HEK293 (cell line): Measurements from ENCODE around the gene ZNF106.
A peak's percentile ranks its signal among the peaks of the same experiment; 100 is the strongest.

Experiments used
- CTCF ChIA-PET: fragments of 350-600 bp; formaldehyde crosslinking; extraction: SDS; loops from one replicate; lab custom pipeline; 2021; ENCODE audit warnings: antibody characterized with exemption; lab: Yijun Ruan, JAX
- POLR2A ChIA-PET: fragments of 300-600 bp; formaldehyde crosslinking; extraction: SDS; loops from one replicate; lab custom pipeline; 2020; ENCODE audit warnings: antibody characterized with exemption, inconsistent platforms; lab: Yijun Ruan, JAX
- H3K27ac ChIP-seq: fragments of 200-500 bp; sonication (Bioruptor generic); 2 replicates; pipeline ENCODE4 v1.5.1; 2014; ENCODE audit warnings: low read depth, low read length, control low read depth, inconsistent platforms; ENCODE audit errors: extremely low read depth
- H3K36me3 ChIP-seq, 2 experiments: fragments of 200-500 bp in 1 of 2; sonication (Bioruptor generic) in 1 of 2; 1 replicate in 1 of 2; 2 replicates in 1 of 2; pipeline ENCODE4 v1.5.1; 2014 to 2017; ENCODE audit warnings: inconsistent platforms in 2 of 2, low read length in 2 of 2; ENCODE audit not compliant: control insufficient read depth in 2 of 2, insufficient read depth in 1 of 2
- H3K4me1 ChIP-seq: fragments of 200-500 bp; sonication (Bioruptor generic); 2 replicates; pipeline ENCODE4 v1.5.1; 2014; ENCODE audit warnings: mild to moderate bottlenecking, low read length, inconsistent platforms; ENCODE audit not compliant: control insufficient read depth, insufficient read depth
- H3K4me3 ChIP-seq: 2 replicates; pipeline ENCODE4 v1.5.1; 2011; ENCODE audit warnings: low read depth, mild to moderate bottlenecking, control low read depth, low read length, moderate library complexity
- H3K9me3 ChIP-seq: fragments of 200-500 bp; sonication (Bioruptor generic); 2 replicates; pipeline ENCODE4 v1.5.1; 2014; ENCODE audit warnings: low read depth, low read length, inconsistent platforms; ENCODE audit not compliant: control insufficient read depth, insufficient read depth
- BCL11A ChIP-seq: fragments of 450-650 bp; formaldehyde crosslinking; IDR thresholded peaks from 2 replicates; pipeline ENCODE4 v1.5.1; 2016; ENCODE audit warnings: low read depth, missing biosample characterization, missing genetic modification characterization
- EGR2 ChIP-seq: fragments of 450-650 bp; formaldehyde crosslinking; IDR thresholded peaks from 2 replicates; pipeline ENCODE4 v1.5.1; 2016; ENCODE audit warnings: low read depth, missing biosample characterization, missing genetic modification characterization
- MYNN ChIP-seq: fragments of 450-650 bp; formaldehyde crosslinking; IDR thresholded peaks from 2 replicates; pipeline ENCODE4 v1.5.1; 2016; ENCODE audit warnings: missing biosample characterization, missing genetic modification characterization, borderline replicate concordance
- SP3 ChIP-seq: fragments of 450-650 bp; formaldehyde crosslinking; IDR thresholded peaks from 2 replicates; pipeline ENCODE4 v1.5.1; 2016; ENCODE audit warnings: missing biosample characterization, missing genetic modification characterization
- TRIM28 ChIP-seq: IDR thresholded peaks from 2 replicates; pipeline ENCODE4 v1.6.1; 2011; ENCODE audit warnings: low read length, control low read depth, borderline replicate concordance
- YY2 ChIP-seq: fragments of 450-650 bp; formaldehyde crosslinking; IDR thresholded peaks from 2 replicates; pipeline ENCODE4 v1.5.1; 2016; ENCODE audit warnings: missing biosample characterization, missing genetic modification characterization
- ZBTB49 ChIP-seq: fragments of 450-650 bp; formaldehyde crosslinking; IDR thresholded peaks from 2 replicates; pipeline ENCODE4 v1.5.1; 2016; ENCODE audit warnings: missing biosample characterization, missing genetic modification characterization, low read depth
- ZFHX2 ChIP-seq: fragments of 450-650 bp; formaldehyde crosslinking; conservative IDR thresholded peaks from 2 replicates; pipeline ENCODE4 v1.5.1; 2016; ENCODE audit warnings: missing biosample characterization, missing genetic modification characterization
- ZFP3 ChIP-seq: fragments of 450-650 bp; formaldehyde crosslinking; IDR thresholded peaks from 2 replicates; pipeline ENCODE4 v1.5.1; 2016; ENCODE audit warnings: low read depth, missing biosample characterization, missing genetic modification characterization
- ZNF155 ChIP-seq: fragments of 450-650 bp; formaldehyde crosslinking; IDR thresholded peaks from 2 replicates; pipeline ENCODE4 v1.5.1; 2016; ENCODE audit warnings: missing biosample characterization, missing genetic modification characterization
- ZNF16 ChIP-seq: fragments of 450-650 bp; formaldehyde crosslinking; IDR thresholded peaks from 2 replicates; pipeline ENCODE4 v1.5.1; 2016; ENCODE audit warnings: low read depth, missing biosample characterization, missing genetic modification characterization
- ZNF248 ChIP-seq: fragments of 450-650 bp; formaldehyde crosslinking; IDR thresholded peaks from 2 replicates; pipeline ENCODE4 v1.5.1; 2017; ENCODE audit warnings: missing biosample characterization, missing genetic modification characterization
- ZNF324 ChIP-seq: fragments of 450-650 bp; formaldehyde crosslinking; IDR thresholded peaks from 2 replicates; pipeline ENCODE4 v1.5.1; 2016; ENCODE audit warnings: missing biosample characterization, missing genetic modification characterization
- ZNF341 ChIP-seq: fragments of 450-650 bp; formaldehyde crosslinking; IDR thresholded peaks from 2 replicates; pipeline ENCODE4; 2016; ENCODE audit warnings: low read depth, missing biosample characterization, missing genetic modification characterization
- ZNF350 ChIP-seq: fragments of 450-650 bp; formaldehyde crosslinking; IDR thresholded peaks from 2 replicates; pipeline ENCODE4 v1.5.0; 2017; ENCODE audit warnings: missing biosample characterization, mild to moderate bottlenecking, missing genetic modification characterization
- ZNF391 ChIP-seq: fragments of 450-650 bp; formaldehyde crosslinking; IDR thresholded peaks from 2 replicates; pipeline ENCODE4 v1.5.1; 2016; ENCODE audit warnings: low read depth, missing biosample characterization, missing genetic modification characterization, borderline replicate concordance
- ZNF558 ChIP-seq: fragments of 450-650 bp; formaldehyde crosslinking; IDR thresholded peaks from 2 replicates; pipeline ENCODE4 v1.5.1; 2016; ENCODE audit warnings: missing biosample characterization, missing genetic modification characterization
- ZNF585B ChIP-seq: fragments of 450-650 bp; formaldehyde crosslinking; IDR thresholded peaks from 2 replicates; pipeline ENCODE4 v1.5.1; 2016; ENCODE audit warnings: missing biosample characterization, missing genetic modification characterization
- ZNF596 ChIP-seq: fragments of 450-650 bp; IDR thresholded peaks from 2 replicates; pipeline ENCODE4 v1.5.0; 2018; ENCODE audit warnings: missing biosample characterization, mild to moderate bottlenecking, missing genetic modification characterization, moderate library complexity
- ZNF76 ChIP-seq: fragments of 450-650 bp; formaldehyde crosslinking; IDR thresholded peaks from 2 replicates; pipeline ENCODE4; 2016; ENCODE audit warnings: low read depth, missing biosample characterization, missing genetic modification characterization, borderline replicate concordance
- ZSCAN30 ChIP-seq: fragments of 450-650 bp; IDR thresholded peaks from 2 replicates; pipeline ENCODE4 v1.5.1; 2018; ENCODE audit warnings: missing biosample characterization, mild to moderate bottlenecking, missing genetic modification characterization, moderate library complexity
- TF ChIP-seq, protein P1 (sequence below): fragments of 450-650 bp; formaldehyde crosslinking; IDR thresholded peaks from 2 replicates; pipeline ENCODE4 v1.5.1; 2016; ENCODE audit warnings: missing biosample characterization, missing genetic modification characterization
- TF ChIP-seq, protein P2 (sequence below): fragments of 450-650 bp; formaldehyde crosslinking; IDR thresholded peaks from 2 replicates; pipeline ENCODE4; 2016; ENCODE audit warnings: missing biosample characterization, missing genetic modification characterization

The ZNF106 gene

DNA sequence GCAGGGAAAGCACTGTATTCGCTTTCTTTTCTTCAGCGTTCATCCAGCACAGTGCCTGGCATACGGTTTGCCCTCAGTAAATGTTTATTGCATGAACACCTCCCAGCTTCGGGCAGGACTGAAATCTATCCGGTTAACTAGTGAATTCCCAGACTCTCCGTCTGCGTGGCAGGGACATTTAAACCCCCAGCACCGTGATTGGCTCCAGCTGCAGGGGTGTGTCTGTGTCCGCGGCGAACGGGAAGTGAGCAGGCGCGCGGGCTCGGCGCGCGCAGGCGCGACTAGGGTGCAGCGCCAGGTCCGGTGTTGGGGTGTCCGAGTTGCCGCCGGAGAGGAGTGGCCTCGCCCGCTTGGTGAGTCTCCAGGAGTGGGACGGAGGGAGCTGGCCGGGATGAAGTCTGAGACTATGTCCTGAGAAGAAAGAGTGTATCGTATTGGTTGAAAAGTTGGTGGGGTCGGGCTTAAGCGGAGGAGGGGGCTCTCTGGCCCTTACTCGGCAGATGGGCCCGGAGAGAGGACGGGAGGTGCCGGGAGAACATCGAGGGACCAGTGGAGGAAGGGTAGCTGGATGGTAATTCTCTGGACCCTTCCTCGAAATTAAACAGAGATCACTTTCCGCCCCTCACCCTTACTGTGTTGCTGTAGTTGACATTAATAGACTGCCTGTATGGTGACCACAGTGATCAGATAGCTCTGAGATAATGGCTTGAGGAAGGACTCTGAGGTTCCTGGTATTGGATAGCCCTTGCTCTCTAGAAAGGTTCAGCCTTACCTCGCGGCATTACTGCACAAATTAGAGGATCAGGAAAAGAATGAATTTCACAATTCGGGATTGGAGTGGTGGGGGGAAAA is 4.6 kb upstream of the ZNF106 start, which contains the start of gene SNAP23 (continued):
- TF ChIP-seq, protein P1, sequence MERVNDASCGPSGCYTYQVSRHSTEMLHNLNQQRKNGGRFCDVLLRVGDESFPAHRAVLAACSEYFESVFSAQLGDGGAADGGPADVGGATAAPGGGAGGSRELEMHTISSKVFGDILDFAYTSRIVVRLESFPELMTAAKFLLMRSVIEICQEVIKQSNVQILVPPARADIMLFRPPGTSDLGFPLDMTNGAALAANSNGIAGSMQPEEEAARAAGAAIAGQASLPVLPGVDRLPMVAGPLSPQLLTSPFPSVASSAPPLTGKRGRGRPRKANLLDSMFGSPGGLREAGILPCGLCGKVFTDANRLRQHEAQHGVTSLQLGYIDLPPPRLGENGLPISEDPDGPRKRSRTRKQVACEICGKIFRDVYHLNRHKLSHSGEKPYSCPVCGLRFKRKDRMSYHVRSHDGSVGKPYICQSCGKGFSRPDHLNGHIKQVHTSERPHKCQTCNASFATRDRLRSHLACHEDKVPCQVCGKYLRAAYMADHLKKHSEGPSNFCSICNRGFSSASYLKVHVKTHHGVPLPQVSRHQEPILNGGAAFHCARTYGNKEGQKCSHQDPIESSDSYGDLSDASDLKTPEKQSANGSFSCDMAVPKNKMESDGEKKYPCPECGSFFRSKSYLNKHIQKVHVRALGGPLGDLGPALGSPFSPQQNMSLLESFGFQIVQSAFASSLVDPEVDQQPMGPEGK (tag by site-specific recombination): 0 out of 2 replicates have a peak, but pooled peaks have one; percentile 42
- TF ChIP-seq ZSCAN30 (tag by site-specific recombination): no peak
- peak; percentile 29; the same call in 1 of the 2 replicates for TF ChIP-seq SP3 (tag by site-specific recombination)
- no peak for TF ChIP-seq TRIM28
- TF ChIP-seq ZNF76 (tag by site-specific recombination): no peak; the same call in 1 of the 2 replicates
- no peak for TF ChIP-seq ZNF16 (tag by site-specific recombination)

DNA sequence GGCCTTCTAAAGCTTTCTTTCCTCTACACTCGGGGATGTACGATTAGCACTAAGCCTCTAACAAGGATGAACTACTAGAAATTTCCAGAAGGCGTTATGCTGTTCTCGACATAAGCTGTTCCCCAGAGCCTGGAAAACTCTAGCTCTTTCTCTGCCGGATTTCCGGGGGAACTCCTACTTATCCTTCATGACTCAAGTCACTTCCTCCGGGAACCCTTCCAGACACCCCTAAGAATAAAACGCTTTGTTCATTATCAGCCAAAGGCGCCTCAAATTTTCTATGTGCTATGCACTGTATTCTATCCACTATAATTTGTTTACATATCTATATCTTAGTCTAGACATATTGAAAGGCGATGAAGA is 4.0 kb upstream of the ZNF106 start:
- Histone ChIP-seq H3K4me1 (no peaks in the 10 kb centered on the region; the same call in 1 of the 2 replicates), H3K27ac (no peak overlapping the region), H3K4me3 (peak overlapping the region; percentile 81), H3K36me3 (no peaks in the 10 kb centered on the region), H3K9me3 (no peaks in the 10 kb centered on the region)
- POLR2A ChIA-PET: interaction anchor here (1.1 kb wide), 1 partner anchor 222 kb away, joined by 4 read pairs; the partner anchor contains the start of genes GANC and TMEM87A
- CTCF ChIA-PET: interaction anchor here (0.7 to 1.0 kb wide), 3 partner anchors 24 to 118 kb away, joined by 3 read pairs; no protein-coding TSS in a partner anchor
- TF ChIP-seq ZNF341: 0 out of 2 replicates have a peak, but pooled peaks have one; percentile 23
- TF ChIP-seq EGR2 (tag by site-specific recombination): no peak
- peak; percentile 71 for TF ChIP-seq ZFP3 (tag by site-specific recombination)
- TF ChIP-seq ZNF585B (tag by site-specific recombination): no peak

- H3K27ac ChIP-seq: no peak overlapping the region
- no peaks in the 10 kb centered on the region for H3K36me3 ChIP-seq
- H3K4me1 ChIP-seq: no peaks in the 10 kb centered on the region; the same call in 1 of the 2 replicates
- ChIA-PET POLR2A (interaction anchor here (0.6 kb wide), 1 partner anchor 82 kb away, joined by 3 read pairs; the partner anchor contains the start of gene STARD9), CTCF (interaction anchor here (0.9 kb wide), 1 partner anchor 17 kb away, joined by 3 read pairs; no protein-coding TSS in a partner anchor)
- no peak overlapping the region for H3K4me3 ChIP-seq
- TF ChIP-seq, protein P2, sequence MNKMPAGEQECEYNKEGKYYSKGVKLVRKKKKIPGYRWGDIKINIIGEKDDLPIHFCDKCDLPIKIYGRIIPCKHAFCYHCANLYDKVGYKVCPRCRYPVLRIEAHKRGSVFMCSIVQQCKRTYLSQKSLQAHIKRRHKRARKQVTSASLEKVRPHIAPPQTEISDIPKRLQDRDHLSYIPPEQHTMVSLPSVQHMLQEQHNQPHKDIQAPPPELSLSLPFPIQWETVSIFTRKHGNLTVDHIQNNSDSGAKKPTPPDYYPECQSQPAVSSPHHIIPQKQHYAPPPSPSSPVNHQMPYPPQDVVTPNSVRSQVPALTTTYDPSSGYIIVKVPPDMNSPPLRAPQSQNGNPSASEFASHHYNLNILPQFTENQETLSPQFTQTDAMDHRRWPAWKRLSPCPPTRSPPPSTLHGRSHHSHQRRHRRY: no peak
- no peak for TF ChIP-seq ZNF324 (tag by site-specific recombination)
- TF ChIP-seq MYNN (tag by site-specific recombination): no peak
- no peak for TF ChIP-seq ZNF350 (tag by site-specific recombination)
- TF ChIP-seq YY2 (tag by site-specific recombination): no peak
- no peak for TF ChIP-seq ZNF155 (tag by site-specific recombination)
- no peak for TF ChIP-seq ZNF248 (tag by site-specific recombination)
- no peak for TF ChIP-seq SP3 (tag by site-specific recombination)
- no peak for TF ChIP-seq ZBTB49 (tag by site-specific recombination)
- TF ChIP-seq ZFHX2 (tag by site-specific recombination): no peak
- no peak for TF ChIP-seq ZNF596 (tag by site-specific recombination)
- no peak for TF ChIP-seq ZNF558 (tag by site-specific recombination)
- no peak for TF ChIP-seq BCL11A (tag by site-specific recombination)
- TF ChIP-seq ZNF391: no peak
- H3K9me3 ChIP-seq: no peaks in the 10 kb centered on the region
Observed at GRCh38 chr15:42493679-42494078, 2.7 kb upstream of the ZNF106 start.
